ENCODE measurements around the gene TMIGD3.

DNA sequence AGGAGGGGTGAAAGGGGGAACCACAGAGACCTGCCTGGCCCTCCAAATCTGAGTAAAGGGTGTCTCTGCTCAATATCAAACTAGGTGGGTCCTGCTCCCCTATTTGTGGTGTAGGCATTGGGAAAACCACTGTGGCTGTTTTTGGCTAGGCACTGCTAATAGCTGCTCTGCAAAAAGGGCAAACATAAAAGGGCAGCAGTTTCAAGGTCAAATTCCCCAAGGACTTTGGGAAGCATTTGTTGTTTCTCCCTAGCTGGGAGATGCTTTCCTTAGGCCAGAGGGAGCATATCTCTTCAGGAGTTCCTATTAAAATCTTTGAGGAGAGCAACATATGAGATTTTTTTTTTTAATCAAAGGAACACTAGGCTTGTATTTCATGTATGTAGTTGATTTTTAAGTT, 27.2 kb downstream of the TMIGD3 start:
- TF ChIP-seq, protein P1, sequence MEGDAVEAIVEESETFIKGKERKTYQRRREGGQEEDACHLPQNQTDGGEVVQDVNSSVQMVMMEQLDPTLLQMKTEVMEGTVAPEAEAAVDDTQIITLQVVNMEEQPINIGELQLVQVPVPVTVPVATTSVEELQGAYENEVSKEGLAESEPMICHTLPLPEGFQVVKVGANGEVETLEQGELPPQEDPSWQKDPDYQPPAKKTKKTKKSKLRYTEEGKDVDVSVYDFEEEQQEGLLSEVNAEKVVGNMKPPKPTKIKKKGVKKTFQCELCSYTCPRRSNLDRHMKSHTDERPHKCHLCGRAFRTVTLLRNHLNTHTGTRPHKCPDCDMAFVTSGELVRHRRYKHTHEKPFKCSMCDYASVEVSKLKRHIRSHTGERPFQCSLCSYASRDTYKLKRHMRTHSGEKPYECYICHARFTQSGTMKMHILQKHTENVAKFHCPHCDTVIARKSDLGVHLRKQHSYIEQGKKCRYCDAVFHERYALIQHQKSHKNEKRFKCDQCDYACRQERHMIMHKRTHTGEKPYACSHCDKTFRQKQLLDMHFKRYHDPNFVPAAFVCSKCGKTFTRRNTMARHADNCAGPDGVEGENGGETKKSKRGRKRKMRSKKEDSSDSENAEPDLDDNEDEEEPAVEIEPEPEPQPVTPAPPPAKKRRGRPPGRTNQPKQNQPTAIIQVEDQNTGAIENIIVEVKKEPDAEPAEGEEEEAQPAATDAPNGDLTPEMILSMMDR (IDR thresholded peaks at IDR 0.05) = no peak
- no peak for TF ChIP-seq POLR2A (IDR thresholded peaks at IDR 0.05)
